ENCODE measurements around the gene AGBL5.
A peak's percentile ranks its signal among the peaks of the same experiment; 100 is the strongest.
"Not testable (repeated sequence)": the region's sequence is repeated elsewhere in the genome, so short reads cannot be mapped to it uniquely, and the experiment has no call there.

Gene AGBL5

GRCh38 chr2:27093430-27094352, 42.2 kb downstream of the AGBL5 start:
- no peak for DNase-seq

DNA sequence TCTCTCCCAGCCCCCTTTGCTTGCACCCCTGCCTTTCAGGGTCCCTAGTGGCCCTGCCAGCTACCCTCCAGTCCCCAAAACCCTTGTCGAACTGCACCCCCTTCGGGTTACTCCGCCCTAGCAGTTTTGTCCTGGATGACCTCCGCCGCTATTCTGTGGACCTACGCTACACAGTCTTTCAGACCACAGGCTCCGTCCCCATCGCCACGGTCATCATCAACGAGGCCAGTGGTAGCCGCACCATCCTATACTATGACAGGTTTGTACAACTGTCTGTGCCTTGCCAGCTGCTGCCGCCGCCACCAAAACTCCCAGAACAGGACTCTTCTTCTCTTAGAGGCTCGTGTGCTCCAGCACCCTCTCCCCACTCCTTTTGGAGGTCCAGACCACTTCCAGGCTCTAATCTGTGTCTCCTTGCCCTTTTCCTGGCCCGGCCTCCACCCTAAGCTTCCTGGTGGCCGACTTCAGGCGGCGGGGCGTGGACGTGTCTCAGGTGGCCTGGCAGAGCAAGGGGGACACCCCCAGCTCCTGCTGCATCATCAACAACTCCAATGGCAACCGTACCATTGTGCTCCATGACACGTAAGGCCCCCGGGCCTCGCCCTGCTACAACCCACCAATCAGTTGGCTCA, 43.0 kb downstream of the AGBL5 start:
- no peak for DNase-seq

DNA sequence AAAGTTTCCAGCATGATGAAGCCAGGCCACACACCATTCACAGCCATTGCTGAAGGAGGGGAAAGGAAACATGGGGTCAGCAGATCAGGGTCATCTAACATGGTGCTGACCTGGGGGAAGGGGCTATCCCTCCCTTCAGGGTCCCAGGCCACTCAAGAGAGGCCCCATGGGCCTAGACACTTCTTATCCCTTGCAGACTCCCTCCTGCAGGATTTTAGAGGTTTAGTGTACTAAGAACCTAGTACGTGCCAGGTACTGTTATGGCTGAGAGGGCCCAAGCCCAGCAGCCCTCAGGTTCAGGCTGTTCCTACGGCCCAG, 43.9 kb downstream of the AGBL5 start:
- DNase-seq, result no peak

- peak; percentile 18 for DNase-seq
Measured at GRCh38 chr2:27095745-27096651, 44.5 kb downstream of the AGBL5 start.

- DNase-seq, result no peak
Measured at GRCh38 chr2:27096748-27097297, 45.4 kb downstream of the AGBL5 start.

- DNase-seq, result no peak
Measured at GRCh38 chr2:27097341-27097740, 45.9 kb downstream of the AGBL5 start.

- no peak for DNase-seq
Measured at GRCh38 chr2:27099334-27099955, 48.0 kb downstream of the AGBL5 start.

DNA sequence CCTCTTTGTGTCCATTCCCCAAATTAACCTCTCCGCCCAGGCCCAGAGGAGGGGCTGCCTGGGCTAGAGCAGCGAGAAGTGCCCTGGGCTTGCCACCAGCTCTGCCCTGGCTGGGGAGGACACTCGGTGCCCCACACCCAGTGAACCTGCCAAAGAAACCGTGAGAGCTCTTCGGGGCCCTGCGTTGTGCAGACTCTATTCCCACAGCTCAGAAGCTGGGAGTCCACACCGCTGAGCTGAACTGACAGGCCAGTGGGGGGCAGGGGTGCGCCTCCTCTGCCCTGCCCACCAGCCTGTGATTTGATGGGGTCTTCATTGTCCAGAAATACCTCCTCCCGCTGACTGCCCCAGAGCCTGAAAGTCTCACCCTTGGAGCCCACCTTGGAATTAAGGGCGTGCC, 48.6 kb downstream of the AGBL5 start:
- DNase-seq, result no peak

DNA sequence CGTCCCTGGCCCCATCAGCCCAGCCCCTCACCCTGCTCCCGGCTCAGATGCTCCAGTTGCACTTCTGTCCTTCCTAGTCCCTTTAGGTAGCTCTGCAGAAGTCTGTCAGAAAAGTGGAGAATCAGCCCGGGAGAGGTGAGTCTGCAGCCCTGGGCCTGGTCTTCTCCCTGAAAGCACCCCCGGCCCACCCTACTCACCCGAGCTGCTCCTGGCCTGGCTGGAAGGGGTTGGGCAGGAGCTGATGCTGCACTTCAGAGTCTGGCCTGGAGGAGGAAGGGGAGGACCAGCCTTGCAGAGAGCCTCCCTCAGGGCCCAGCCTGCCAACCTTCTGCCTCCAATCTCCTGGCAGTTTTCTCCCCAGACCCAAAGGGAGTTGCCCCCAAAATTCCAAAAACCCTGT, 50.9 kb downstream of the AGBL5 start:
- no peak for DNase-seq

- DNase-seq, result no peak
Measured at GRCh38 chr2:27105981-27106380, 54.5 kb downstream of the AGBL5 start.

DNA sequence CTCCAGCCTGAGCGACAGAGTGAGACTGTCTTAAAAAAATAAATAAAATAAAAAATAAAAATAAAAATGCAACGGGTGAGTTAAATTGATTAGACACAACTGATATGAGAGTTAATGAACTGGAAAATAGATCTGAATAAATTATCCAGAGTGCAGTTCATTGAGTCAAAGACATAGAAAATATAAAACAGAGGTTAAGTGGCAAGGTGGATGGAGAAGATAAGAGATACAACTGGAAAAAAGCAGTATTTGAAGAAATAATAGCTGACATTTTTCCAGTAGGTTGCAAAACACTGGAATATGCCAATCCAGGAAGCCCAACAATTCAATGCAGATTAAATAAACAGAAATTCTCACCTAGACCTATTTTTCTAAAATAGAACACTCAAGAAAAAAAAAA, 56.8 kb downstream of the AGBL5 start:
- no peak for DNase-seq

GRCh38 chr2:27109083-27109482, 57.6 kb downstream of the AGBL5 start:
- no peak for DNase-seq

GRCh38 chr2:27110603-27111352, 59.3 kb downstream of the AGBL5 start:
- not testable (repeated sequence) for DNase-seq

DNA sequence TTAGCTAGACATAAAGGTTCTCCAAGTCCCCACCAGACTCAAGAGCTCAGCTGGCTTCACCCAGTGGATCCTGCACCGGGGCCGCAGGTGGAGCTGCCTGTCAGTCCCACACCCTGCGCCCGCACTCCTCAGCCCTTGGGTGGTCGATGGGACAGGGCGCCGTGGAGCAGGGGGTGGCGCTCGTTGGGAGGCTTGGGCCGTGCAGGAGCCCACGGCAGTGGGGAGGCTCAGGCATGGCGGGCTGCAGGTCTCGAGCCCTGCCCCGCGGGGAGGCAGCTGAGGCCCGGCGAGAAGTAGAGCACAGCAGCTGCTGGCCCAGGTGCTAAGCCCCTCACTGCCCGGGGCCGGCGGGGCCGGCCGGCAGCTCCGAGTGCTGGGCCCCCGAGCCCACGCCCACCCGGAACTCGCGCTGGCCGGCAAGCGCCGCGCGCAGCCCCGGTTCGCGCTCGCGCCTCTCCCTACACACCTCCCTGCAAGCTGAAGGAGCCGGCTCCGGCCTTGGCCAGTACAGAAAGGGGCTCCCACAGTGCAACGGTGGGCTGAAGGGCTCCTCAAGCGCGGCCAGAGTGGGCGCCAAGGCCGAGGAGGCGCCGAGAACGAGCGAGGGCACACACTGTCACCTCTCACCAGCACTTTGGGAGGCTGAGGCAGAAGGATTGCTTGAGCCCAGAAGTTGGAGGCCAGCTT, 60.1 kb downstream of the AGBL5 start:
- not testable (repeated sequence) for DNase-seq

DNA sequence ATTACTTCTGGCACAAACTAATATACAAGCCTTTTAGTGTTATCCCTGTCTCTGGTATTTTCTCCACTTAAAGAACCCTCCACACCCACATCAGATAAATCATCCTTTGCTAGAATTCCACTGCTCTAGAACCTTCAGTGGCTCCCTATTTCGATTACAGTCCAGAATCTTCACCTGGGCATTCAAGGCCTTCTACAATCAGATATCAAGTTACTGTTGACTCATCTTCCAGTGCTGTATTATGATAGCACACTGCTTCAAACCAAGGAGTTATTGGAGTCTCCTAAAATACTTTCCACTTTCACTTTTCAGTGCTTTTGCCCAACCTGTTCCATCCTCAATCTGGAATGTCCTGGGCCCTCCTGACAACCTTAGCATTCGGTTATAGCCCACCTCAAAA, 64.1 kb downstream of the AGBL5 start:
- no peak for DNase-seq

DNA sequence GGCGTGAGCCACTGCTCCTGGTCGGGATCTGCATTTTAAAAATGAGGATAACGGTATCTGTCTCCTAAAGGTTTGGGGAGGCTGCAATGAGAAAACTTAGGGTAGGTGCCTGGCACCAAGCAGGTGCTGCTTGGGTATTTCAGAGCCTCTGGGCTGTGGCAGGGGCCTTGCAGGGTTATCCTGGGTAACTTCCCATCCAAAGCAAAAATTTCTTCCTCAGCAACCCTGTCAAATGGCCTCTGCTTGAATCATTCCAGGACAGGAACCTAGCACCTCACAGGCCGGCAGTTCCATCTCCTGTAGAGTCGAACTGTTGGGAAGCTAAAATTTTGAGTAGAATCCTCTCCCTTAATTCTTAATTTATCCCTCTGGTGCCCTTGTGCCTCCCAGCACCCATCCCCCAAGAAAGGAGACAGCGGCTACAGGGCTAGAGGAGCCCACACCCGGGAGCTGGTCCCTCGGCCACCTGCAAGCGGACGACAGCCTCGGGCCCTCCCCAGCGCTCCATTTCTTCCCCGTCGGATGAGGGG, 66.6 kb downstream of the AGBL5 start:
- no peak for DNase-seq

DNA sequence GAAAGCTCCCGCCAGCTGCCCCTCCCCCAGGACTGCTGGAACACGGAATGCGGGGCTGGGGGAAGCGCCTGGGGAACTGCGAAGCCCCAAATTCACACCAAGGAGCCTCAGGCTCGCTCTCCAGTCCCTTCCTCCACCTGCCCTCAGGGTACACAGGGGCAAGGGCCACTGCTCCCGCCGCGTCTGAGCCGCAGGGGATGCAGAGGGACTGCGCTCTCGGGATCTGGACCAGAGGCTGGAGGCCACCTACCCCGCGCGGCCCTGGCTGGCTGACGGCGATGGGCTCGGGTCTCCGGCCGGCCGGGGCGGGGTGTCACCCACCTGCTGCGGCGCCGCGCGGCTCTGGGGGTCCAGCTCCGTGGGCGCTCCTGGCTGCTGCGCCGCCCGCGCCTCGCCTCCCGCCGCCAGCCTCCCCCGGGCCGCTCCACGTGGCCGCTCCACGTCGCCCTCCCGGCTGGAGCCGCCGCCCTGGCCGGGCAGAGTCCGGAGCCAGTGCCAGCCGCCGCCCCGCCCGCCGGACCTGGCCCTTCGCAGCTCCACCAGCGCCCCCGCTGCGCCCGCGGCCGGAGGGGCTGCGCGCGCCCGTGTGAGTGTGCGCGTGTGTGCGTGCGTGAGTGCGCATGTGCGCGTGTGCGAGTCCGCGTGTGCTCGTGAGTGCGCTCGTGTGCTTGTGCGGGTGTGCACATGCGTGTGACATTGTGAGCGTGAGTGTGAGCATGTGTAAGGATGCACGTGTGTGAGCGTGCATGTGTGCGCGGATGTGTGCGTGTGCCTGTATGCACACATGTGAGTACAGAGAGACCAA, 67.3 kb downstream of the AGBL5 start, which contains the start of gene CGREF1:
TSS of gene CGREF1 (minus strand) at position 604 of the 805 bp plus-strand sequence. CDS start 14,762 bp downstream, outside the sequence.
- DNase-seq, result no peak

GRCh38 chr2:27119330-27119670, 67.8 kb downstream of the AGBL5 start:
- DNase-seq, result not testable (repeated sequence)
